Hematopoietic multipotent progenitor cell treated with erythropoietin and hydrocortisone succinate and interleukin-3 and kit ligand, for 8 days (in vitro differentiated cells): Measurements from ENCODE around the gene HEXIM1.

ENCODE experiments used
- DNase-seq: peaks from one replicate; pipeline ENCODE4 v3.0.0-alpha.2; 2015

Gene HEXIM1

GRCh38 chr17:45148183-45149036 is at the start of gene HEXIM1:
Gene HEXIM1 (plus strand): TSS chr17:45148475. CDS start chr17:45149191, 716 bp downstream.
- DNase-seq: peak; percentile 100

GRCh38 chr17:45098869-45099616 is 49.2 kb upstream of the HEXIM1 start:
- peak; percentile 79 for DNase-seq

- no peak for DNase-seq
These were observed 46.8 kb upstream of the HEXIM1 start for GRCh38 chr17:45101546-45101882.

- DNase-seq: no peak
These were observed 46.1 kb upstream of the HEXIM1 start for GRCh38 chr17:45101883-45102811.

- no peak for DNase-seq
These were observed 45.4 kb upstream of the HEXIM1 start for GRCh38 chr17:45102856-45103255.

- no peak for DNase-seq
These were observed 44.9 kb upstream of the HEXIM1 start for GRCh38 chr17:45103269-45103795.

GRCh38 chr17:45104029-45104428 is 44.2 kb upstream of the HEXIM1 start:
- no peak for DNase-seq

GRCh38 chr17:45104497-45104896 is 43.8 kb upstream of the HEXIM1 start:
- no peak for DNase-seq

- no peak for DNase-seq
These were observed 43.2 kb upstream of the HEXIM1 start for GRCh38 chr17:45104907-45105624.

- no peak for DNase-seq
These were observed 42.2 kb upstream of the HEXIM1 start for GRCh38 chr17:45106096-45106495.

GRCh38 chr17:45106582-45106981 is 41.7 kb upstream of the HEXIM1 start:
- no peak for DNase-seq

GRCh38 chr17:45107293-45108010 is 40.8 kb upstream of the HEXIM1 start:
- no peak for DNase-seq

- DNase-seq: no peak
These were observed 40.2 kb upstream of the HEXIM1 start for GRCh38 chr17:45108051-45108450.

GRCh38 chr17:45108595-45109521 is 39.4 kb upstream of the HEXIM1 start:
- DNase-seq: no peak

- DNase-seq: no peak
These were observed 37.3 kb upstream of the HEXIM1 start for GRCh38 chr17:45110676-45111611.

- DNase-seq: no peak
These were observed 36.4 kb upstream of the HEXIM1 start for GRCh38 chr17:45111850-45112249.

GRCh38 chr17:45112559-45113423 is 35.5 kb upstream of the HEXIM1 start:
- no peak for DNase-seq

- no peak for DNase-seq
These were observed 34.9 kb upstream of the HEXIM1 start for GRCh38 chr17:45113424-45113754.
